ENCODE results near the gene CDKAL1. TPM values are rescaled to one million over a fixed set of nuclear protein-coding genes. Genes with fewer than 3 reads are reported as not detected.

The CDKAL1 gene
- total and polyA plus RNA-seq, 2 of the 8 experiments (the other 6 are each of a cell fraction or from before 2014, with no cell fraction given): 8.4 to 24.6 TPM

DNA sequence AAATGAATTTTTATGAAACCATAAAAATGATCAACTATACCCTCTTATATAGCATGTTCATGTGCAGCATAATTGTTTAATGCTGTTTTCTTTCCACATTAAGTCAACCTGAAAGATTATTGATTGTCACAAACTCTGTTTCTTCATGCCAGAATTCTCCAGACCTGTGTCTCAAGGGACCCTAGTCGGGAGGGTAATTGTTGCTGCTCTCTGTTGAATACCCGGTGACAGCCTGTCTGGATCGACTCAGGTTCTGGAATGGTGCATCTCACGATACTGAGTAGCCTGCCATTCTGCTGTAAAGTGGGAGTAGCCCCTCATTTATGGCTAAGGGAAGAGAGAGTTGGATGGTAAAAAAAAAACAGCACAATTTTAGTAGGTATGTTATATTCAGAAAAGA is 609.4 kb downstream of the CDKAL1 start:
- H2BK15ac ChIP-seq (ENCODE audit: low read length): no peak overlapping the region
- H3K27ac ChIP-seq (ENCODE audit: low read depth, low read length): no peak overlapping the region
- 91% methylated on average over 4 of the region's 4 CpGs; no CpG with 5 or more reads in 1 of the 2 experiments for WGBS, 2 experiments (ENCODE audit: extremely low coverage in 1 of 2, insufficient coverage in 1 of 2, insufficient read length in 1 of 2, insufficient replicate concordance in 2 of 2, low coverage in 1 of 2, low lambda C conversion rate in 2 of 2, missing lambda C conversion rate in 1 of 2)
- no peak overlapping the region for H4K5ac ChIP-seq (ENCODE audit: insufficient read length, low read depth, low read length)
- no peaks in the 10 kb centered on the region for H3K9me3 ChIP-seq (ENCODE audit: insufficient read depth in 2 of 2, low read depth in 1 of 2, low read length in 1 of 2)
- H4K91ac ChIP-seq (replicated peaks; ENCODE audit: insufficient read length, low read length): no peak overlapping the region
- no peaks in the 10 kb centered on the region for H3K4me1 ChIP-seq (replicated peaks in 1 of 4; ENCODE audit: control insufficient read depth in 3 of 4, insufficient read depth in 4 of 4, low read length in 3 of 4)
- no peak overlapping the region for H3K4me3 ChIP-seq (ENCODE audit: extremely low read depth in 1 of 4, insufficient read depth in 2 of 4, low read depth in 3 of 4, low read length in 4 of 4)
- H3K4ac ChIP-seq (replicated peaks; ENCODE audit: insufficient read length, low read depth, low read length): no peak overlapping the region
- DNase-seq (ENCODE audit: low read depth in 1 of 2, low spot score in 2 of 2) (no peak), FAIRE-seq (no peak)
- no peaks in the 10 kb centered on the region for H3K23me2 ChIP-seq (ENCODE audit: low read depth, low read length)
- no peak overlapping the region for H3K18ac ChIP-seq (ENCODE audit: extremely low read depth, low read length)
- no peak overlapping the region for H2BK12ac ChIP-seq (ENCODE audit: low read depth, low read length)
- no peak overlapping the region for H3K56ac ChIP-seq (replicated peaks; ENCODE audit: insufficient read length, low read depth, low read length)
- CTCF ChIA-PET (ENCODE audit: partially characterized antibody): no interaction called here
- TF ChIP-seq HDAC2 (IDR thresholded peaks at IDR 0.05; ENCODE audit: borderline replicate concordance in 1 of 2, low read depth in 2 of 2, low read length in 2 of 2): no peak
- no peaks in the 10 kb centered on the region for H4K20me1 ChIP-seq (replicated peaks in 1 of 2; ENCODE audit: control insufficient read depth in 1 of 2, insufficient read depth in 2 of 2, low read length in 2 of 2)
- POLR2A ChIA-PET (ENCODE audit: partially characterized antibody): no interaction called here
- H2AFZ ChIP-seq (ENCODE audit: low read length): no peak overlapping the region
- no peaks in the 10 kb centered on the region for H3K79me1 ChIP-seq (ENCODE audit: low read depth, low read length)
- no peak overlapping the region for H3K23ac ChIP-seq (ENCODE audit: insufficient read length)
- H3K36me3 ChIP-seq (ENCODE audit: control insufficient read depth in 2 of 4, insufficient read depth in 4 of 4, low read length in 3 of 4): no peaks in the 10 kb centered on the region
- H3K9ac ChIP-seq (replicated peaks in 1 of 4; ENCODE audit: extremely low read depth in 1 of 4, low read depth in 3 of 4, low read length in 3 of 4): no peak overlapping the region
- no peak overlapping the region for H2BK120ac ChIP-seq (replicated peaks; ENCODE audit: low read depth, low read length)
- no peak overlapping the region for H4K8ac ChIP-seq (ENCODE audit: extremely low read depth, insufficient read depth, low read length)
- H3K14ac ChIP-seq (ENCODE audit: insufficient read length): no peak overlapping the region
- no peak overlapping the region for H3K4me2 ChIP-seq (ENCODE audit: insufficient read depth in 1 of 2, low read depth in 2 of 2, low read length in 2 of 2)
- H2BK5ac ChIP-seq (ENCODE audit: low read depth, low read length): no peak overlapping the region
- no peaks in the 10 kb centered on the region for H3K79me2 ChIP-seq (ENCODE audit: control insufficient read depth in 1 of 2, insufficient read depth in 2 of 2, low read length in 2 of 2)
- H2BK20ac ChIP-seq (ENCODE audit: low read length): no peak overlapping the region
- H3K27me3 ChIP-seq (replicated peaks in 1 of 4; ENCODE audit: control insufficient read depth in 3 of 4, extremely low read depth in 1 of 4, insufficient read depth in 3 of 4, low read length in 3 of 4): no peaks in the 10 kb centered on the region
- no peak overlapping the region for H2AK5ac ChIP-seq (ENCODE audit: low read depth, low read length)

Measured in H1 (cell line).